Esophagus mucosa (tissue), 1 donor: ENCODE data around the gene GRB10. TPM values are rescaled to one million over a fixed set of nuclear protein-coding genes. Genes with fewer than 3 reads are reported as not detected.
A peak's percentile ranks its signal among the peaks of the same experiment; 100 is the strongest.
"Not testable (repeated sequence)": the region's sequence is repeated elsewhere in the genome, so short reads cannot be mapped to it uniquely, and the experiment has no call there.

ENCODE experiments used
- ATAC-seq: fragments of 200-7000 bp; cut with Tn5 transposase; one replicate; pipeline ENCODE4 v1.9.1; 2020
- total RNA-seq: library from RNA; stranded (reverse); gene quantifications from one replicate; pipeline ENCODE4 v1.2.4, GENCODE V29; 2023
- donor health status: DM: yes; HTN: yes; CAD: no.

Gene GRB10
- total RNA-seq, 1 donor from 2014 or later: 14.2 TPM

DNA sequence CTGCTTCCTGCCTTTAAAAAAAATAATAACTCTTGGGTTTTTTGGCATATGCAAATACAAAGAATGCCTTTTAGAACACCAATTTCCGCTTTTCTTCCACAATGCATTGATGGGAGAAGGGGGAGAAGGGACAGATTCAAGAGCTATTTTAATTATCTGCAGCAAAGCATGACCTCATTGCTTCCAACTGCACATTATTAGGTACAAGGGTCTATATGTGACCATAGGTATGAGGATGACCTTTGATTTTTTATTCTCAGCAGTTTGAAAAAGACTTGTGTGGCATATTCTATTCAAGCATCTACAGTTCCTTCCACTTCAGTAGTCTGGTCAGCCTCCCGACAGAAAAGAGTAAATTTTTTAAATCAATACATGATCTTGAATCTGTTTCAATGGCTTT, 39.7 kb downstream of the GRB10 start:
- ATAC-seq: no peak

DNA sequence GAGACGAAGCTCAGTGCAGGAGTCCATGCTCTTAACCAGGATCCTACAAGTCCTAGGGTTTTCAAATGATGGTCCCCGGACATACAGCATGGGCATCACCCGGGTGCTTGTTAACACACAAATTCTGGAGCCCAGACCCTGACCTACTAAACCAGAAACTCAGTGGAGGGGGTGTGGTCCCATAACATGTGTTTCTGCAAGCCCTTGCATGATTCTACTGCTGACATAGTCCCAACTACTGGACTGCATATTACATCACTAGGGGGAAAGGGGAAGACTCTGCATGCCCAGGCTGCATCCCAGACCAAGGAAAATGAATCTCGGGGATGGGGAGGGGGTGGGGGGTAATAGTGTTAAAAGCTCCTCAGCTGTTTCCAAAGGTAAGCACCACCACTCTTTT, 40.3 kb downstream of the GRB10 start:
- no peak for ATAC-seq

DNA sequence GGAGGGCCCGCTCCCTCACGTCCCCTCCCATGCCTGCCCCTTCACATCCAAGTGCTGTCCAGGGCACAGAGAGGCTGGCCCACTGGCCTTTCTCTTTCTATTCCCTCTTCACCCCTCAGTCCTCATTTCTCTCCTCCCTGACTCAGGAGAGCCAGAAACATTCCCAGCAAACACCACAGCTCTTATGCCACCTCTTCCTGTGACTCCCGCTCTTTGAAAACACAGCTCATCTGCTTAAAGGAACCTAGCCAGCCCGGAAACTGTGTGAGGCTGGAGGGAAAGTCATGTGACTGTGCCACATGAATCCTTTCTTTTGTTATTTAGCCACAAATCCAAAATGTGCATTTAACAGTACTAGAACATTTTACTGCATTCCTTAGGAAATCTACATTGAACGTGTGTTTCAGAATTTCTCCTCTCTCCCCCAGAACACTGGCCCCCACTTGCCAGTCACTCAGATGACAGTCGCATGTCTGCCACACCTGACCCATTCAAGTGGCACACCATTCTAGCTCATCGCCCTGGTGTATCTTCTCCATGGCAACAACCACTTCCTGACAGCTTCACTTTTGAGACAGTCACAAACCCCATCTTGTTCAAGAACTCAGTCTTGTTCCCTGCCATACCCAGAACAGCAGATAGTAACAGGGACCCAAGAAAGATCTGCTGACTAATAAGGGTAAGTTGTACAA, 42.8 kb downstream of the GRB10 start:
- peak; percentile 42 for ATAC-seq

DNA sequence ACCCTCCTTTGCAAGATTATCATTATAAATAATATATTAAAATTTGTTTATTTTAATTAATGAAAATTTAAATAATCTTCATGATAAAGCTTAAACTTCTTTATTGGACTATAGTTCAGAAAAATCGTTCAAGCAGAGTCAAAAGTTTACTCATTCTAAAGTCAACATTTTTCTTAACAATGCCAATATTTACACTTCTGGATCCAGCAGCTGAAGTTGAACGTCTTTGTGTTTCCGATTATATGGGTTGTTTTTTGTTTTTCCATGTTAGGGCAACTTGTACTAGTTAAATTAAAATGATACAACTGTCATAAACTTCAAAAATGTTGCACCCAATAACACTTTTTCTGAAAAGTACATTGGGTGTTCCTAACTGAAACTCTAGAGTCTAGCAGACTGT, 43.8 kb downstream of the GRB10 start:
- ATAC-seq: no peak

DNA sequence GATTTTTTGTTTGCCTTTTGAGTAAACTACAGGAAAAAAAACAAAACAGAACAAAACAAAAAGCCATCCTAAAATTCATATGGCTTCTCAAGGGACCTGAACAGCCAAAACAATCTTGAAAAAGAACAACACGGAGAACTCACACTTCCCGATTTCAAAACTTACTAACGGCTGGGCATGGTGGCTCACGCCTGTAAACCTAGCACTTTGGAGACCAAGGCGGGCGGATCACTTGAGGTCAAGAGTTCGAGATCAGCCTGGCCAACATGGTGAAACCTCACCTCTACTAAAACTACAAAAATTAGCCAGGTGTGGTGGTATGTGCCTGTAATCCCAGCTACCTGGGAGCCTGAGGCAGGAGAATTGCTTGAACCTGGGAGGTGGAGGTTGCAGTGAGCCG, 46.9 kb downstream of the GRB10 start:
- ATAC-seq: not testable (repeated sequence)

DNA sequence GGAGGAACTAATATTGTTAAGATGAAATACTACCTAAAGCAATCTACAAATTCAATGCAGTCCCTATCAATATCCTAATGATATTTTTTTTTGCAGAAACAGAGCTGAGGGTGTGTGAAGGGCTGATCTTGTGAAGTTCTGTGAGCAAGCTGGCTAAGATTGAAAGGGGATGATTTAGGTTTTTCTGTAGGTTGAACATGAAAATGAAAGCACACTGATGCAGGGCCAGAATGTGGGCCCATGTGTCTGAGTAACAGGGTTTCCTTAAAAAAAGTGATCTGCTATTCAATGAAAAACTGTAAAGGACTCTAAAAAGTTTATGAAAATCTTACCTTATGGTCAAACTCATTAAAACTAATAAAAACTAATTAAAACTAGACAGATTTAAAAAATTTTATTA, 47.4 kb downstream of the GRB10 start:
- ATAC-seq: no peak

DNA sequence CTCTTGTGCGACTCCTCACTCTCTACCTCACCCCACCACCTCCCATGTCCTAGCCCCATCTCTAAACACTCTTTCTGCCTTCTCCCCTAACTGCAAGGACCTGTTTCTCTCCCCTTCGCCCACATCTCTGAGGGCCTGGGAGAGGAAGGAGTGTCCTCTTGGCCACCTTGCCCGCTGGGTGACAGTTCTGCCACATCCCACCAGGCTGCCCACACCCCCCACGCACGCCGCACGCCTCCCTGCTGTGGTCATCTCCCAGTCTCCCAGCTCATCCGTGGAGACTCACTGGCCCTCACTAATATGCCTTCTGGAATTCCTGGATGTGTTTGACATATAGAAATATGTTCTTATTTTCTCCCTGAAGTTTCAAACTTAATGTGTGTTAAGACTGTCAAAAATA, 48.5 kb downstream of the GRB10 start:
- no peak for ATAC-seq

DNA sequence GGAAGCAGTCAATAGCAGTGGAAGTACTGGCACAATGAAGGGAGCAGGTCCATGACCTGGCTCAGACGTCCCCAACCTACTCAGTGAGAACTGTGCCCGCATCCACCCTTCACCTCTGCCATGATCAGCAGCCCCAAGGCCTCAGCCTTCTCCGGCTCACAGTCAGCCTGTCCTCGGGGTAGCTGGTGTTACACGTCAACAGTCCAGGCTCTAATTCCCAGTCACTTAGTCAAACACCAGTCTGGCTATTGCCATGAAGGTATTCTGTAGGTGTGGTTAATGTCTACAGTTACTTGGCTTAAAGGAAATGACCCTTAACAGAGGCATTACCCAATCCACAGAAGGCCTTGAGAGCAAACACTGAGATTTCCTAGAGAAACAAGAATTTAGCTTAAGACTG, 49.1 kb downstream of the GRB10 start:
- ATAC-seq: peak; percentile 60

DNA sequence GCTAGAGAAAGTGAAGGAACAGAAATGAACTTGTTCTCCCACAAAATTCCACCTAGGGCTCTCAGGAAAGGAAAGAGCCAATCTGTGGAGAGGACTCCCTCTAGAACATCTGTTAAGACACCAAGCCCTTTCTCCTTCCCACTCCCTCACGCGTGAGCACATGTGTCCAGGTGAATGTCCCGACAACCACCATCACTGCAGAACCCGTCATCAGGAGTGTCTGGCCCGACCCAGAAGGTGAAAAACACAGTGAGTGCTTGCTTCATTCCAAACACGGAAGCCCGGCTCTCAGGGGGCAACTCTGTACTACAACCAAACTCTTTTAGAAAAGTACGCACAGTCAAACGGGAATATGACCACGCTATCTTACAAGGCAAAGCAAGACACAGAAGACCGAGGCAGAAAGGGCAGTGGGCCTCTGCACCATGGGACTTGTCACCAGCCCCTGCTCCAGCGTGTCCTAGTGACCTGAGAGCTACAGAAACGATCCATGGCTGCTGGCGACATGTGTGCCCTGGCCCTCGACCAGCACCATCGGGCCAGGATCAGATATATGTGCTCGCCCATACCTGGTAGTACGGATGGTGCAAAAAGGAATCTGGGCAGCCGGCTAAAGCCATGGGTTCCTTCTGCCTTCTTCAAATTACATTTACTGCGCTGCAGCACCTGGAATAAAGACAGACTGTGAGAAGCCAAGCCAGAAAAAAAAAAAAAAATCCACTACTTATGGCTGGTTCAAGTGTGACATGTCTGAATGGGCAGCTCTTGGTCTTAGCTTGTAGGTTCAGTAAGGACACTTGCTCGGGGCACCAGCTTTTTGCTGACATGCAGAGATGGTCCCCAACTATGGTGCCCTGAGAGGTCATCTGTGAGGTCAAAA, 50.8 kb downstream of the GRB10 start:
- ATAC-seq: no peak

DNA sequence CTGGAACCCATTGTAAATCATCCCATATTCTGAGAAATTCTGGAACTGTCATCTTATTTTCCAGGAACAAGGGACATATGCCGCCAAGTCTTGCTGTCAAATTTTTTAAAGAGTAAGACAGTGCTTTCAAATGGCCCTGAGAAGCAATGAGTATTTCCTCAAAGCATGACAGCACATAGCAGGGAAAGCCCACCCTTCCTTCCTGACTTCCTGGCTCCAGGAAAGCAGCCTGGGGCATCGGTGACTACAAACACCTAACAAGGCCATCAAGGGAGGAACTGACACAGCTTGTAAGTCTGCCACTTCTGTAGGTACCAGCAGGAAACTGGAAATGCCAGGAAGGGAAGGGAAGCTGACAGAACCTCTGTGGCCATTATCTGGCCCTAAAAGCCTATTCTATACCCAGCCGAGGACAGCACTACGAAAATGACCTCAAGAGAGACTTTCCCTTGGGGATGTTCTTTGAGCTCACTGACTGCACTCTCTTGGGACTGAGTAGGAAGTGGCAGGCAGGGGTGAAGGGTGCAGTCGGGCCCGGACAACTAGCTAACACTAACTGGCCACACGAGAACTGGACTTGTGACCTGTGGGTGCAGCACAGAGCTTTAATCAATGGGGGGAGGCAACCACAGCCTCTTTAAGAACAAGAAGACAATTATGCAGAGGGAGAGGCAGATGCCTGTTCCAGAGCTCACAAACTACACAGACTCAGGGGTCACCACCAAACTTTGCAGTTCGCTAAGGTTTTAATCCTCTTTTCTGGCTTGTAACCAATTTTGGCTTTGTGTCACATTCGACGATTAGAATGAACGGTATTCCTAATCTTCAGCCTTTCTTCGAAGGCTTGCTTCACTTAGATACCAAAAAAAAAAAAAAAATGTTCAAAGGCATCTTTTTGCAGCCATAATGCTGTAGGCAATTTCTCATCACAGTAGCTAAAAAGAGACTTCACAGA, 52.0 kb downstream of the GRB10 start:
- no peak for ATAC-seq

DNA sequence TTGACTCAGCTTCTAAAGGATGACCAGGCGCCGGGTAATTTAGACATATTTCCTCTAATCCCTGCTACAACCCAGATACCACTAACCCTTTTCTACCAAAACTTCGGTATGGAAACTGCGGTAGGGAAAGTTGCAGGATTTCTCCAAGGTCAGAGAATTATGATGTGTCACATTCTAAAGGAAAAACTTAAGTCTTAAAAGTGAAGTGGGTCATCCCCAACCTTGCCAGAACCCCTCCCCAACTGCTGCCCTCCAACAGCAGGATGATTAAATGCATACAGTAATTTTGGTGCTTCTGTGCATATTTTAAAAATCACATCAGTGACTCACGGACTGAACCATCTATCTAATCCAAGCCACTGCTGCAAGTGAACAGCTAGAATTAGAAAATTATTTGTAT, 52.7 kb downstream of the GRB10 start:
- ATAC-seq: no peak

DNA sequence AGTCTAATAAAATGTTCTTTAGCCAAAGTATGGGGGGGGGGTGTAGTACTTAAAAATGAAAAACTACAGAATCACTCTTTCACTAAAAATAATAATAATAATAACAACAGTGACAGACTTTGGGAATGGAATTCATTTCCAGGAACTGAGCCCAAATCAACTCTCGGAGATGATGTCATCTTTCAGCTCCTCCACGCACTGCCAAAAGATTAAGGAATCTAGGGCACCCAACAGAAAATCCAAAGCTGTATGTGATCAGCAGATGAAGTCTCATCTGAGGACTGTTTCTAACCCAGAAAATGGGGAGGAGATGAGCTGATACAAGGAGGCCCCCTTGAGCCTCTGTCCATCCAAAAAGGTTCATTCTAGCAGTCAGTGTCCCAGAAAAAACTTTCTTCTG, 54.5 kb downstream of the GRB10 start:
- no peak for ATAC-seq

DNA sequence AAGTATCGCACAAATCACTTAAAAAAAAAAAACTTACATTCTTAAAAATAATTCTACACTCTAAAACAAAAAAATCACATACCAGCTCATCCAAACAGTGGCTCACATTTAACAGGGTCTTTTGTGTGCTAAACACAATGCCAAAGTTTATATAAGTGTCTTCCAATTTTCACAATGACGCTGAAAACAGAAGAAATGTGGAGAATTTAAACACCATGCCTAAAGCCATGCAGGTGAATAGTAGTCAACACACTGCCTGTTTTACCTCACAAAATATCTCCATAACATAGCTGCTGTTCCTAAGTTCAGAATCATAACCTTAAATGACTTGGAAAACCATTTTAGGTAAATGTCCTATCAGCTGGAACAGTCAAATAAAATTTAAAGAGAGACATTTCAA, 55.0 kb downstream of the GRB10 start:
- no peak for ATAC-seq

DNA sequence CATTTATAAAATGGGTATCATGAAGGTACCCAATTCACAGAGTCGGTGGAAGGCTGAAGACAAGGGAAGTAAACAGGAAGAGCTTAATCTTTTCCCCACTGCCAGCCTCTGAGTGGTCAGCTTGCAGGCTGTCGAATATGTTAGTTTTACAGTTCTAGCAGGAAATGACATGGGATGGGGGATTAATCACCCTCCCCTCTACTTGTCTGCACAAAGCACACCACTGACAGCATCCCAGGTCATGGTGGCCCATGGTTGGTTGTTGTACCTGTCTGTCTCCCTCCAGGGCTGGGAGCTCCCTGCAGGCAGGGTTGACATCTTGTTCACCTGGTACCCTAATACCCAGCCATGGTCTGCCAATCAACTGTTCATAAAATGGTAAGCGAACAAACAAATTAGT, 55.6 kb downstream of the GRB10 start:
- no peak for ATAC-seq

DNA sequence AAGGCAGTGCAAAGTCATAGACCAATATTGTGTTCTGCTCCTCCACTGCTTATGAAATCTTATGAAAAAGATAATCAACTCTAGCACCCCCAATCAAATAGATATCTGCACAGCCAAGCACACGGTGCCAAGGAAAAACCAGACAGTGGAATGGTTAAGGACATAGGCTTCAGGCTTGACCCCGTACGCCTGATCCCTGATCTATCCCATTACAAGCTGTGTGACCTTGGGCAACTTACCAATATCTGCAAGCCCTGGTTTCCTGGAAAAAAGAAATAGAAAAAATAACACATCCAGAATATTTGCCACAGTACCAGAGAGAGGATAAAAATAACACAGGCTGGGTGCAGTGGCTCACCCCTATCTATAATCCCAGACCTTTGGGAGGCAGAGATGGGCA, 56.9 kb downstream of the GRB10 start:
- no peak for ATAC-seq

DNA sequence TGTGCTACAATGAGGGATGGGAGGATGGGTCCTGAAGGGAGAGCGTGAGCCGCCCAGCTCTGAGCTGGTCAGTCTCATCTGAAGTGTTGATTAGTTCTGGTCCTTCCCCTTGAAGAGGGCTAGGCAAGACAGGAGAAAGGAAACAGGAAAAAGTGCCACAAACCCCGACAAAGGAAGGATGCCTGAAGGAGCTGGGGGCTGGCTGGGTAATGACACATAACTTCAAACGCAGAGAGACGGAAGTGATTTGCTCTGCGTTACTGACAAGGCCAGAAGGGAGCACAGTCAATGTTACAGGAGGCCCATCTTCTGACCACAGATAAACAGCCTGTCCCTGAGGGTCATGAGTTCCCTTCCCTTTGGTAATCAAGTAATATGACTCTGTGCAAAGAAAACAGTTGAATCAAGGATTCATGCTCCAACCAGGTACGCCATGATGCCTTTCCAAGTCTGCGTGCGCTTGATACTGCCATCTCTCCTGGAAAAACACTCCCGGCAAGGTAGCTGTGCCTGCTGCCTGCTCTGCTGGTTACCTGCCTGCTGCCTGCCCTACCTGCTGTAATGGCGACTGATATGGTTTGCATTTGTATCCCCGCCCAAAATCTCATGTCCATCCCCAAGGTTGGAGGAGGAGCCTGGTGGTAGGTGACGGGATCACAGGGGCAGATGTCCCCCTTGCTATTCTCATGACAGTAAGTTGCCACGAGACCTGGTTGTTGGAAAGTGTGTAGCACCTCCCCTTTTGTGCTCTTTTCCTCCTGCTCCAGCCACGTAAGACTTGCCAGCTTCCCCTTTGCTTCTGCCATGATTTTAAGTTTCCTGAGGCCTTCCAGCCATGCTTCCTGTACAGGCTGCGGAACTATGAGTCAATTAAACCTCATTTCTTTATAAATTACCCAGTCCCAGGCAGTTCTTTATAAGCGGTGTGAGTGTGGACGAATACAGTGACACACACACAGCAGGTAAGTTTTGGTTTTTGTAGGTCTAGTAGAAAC, 57.9 kb downstream of the GRB10 start:
- no peak for ATAC-seq

DNA sequence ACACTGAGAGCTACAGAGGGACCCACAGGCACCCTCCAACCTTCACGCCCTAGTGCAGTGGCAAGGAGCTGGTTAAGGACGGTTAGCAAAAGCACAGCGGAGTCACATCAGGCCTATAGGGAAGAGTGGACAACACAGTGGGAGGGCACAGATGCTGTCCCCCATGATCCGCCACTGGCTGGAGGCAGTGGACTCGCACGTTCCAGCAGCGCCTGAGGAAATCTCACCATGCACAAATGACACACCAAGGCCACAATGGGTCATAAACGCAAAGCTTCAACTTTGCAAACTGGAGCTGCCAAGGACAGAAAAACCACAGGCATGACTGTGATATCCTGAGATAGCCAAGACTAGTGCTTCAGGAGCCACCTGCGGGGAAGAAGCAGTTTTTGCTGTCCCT, 58.8 kb downstream of the GRB10 start:
- ATAC-seq: no peak

DNA sequence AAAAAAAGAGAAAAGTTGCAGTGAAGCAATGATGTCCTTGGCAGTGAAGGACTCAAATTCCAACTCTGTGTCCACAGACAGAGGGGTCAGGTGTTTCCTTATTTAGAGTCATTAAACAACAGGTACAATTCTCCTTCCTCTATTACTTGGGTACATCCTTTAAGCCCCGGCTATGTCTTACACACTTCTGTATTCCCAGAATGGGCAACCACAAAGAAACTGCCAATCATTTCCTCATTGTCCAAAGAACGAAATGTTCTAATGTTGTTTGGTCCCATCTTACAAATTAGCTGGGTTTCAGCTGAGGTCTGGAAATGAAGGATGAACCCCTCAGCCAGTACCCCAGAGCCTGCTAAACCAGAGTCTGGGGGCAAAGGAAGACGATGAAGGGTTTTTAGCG, 59.5 kb downstream of the GRB10 start:
- ATAC-seq: no peak

DNA sequence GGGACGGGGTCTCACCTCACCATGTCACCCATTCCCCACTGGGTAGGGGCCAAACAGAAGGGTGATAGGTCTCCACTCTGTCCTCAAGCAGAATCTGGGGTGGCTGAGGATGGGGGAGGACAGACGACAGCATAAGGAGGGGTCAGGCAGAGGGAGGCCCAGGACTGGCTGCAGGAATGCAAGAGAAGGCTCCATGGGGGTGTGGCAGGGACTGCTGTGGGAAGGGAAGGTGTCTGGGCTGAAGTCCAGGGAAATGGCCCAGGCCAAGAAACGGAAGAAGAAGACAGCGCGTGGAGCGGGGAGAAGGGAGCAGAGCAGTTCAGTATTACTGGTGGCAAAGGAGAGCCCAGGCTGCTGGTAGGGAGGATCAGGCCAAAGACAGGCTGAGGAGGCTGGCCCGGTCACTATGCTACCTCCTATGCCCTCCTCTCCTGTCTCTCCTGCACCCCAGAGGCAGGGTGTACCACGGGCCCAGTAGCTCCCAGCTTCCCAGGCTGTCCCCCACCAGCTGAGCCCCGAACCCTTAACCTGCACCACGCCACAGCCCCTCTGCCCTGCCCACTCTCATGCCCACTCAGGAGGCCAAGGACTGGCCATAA, 60.9 kb downstream of the GRB10 start:
- ATAC-seq: no peak

DNA sequence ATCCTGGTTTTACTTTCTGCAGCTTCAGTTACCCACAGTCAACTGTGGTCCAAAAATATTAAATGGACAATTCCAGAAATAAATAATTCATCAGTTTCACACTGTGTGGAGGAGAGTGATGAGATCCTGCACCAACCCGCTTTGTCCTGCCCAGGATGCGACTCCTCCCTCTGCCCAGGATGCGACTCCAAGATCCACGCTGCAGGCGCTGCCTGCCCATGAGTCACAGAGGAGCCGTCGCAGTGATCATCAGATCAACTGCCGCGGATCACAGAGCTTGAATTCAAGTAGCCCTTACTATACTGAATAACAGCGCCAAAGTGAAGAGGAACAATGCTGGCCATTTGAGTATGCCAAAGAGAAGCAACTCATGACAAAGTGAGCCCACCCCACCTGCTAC, 61.5 kb downstream of the GRB10 start:
- ATAC-seq: peak; percentile 90

DNA sequence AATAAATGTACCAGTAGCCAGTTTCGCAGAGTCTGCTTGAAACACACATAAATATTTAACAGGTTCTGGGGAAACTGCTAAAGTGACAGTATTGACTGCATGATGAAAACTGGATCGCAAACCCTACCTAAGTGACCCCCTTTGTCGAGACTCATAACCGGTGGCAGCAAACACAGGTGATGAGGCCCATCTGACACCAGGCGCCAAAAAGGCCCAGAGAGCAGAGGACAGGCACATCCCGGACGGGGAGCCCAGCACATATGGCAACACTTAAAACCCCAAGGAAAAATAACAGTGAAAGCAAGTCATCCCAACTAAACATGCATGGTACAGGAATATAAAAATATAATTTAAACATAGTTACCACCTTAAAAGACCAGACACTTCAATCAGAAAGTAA, 62.4 kb downstream of the GRB10 start:
- ATAC-seq: no peak
